Endothelial cell of umbilical vein (primary cell): ENCODE data around the gene ZKSCAN4. TPM values are rescaled to one million over a fixed set of nuclear protein-coding genes. Genes with fewer than 3 reads are reported as not detected.

Experiments used
- Bru-seq: library from RNA; stranded (reverse); fragments of 400-500 nt; gene quantifications from one replicate; lab custom pipeline; 2021; lab: Mats Ljungman, UMichigan
- BruChase-seq, 2 experiments: library from RNA; stranded (reverse); fragments of 400-500 nt; gene quantifications; one replicate each; lab custom pipeline; 2021; lab: Mats Ljungman, UMichigan
- BruUV-seq: library from RNA; stranded (reverse); fragments of 400-500 nt; replicated peaks from 2 replicates; lab custom pipeline; 2021; lab: Mats Ljungman, UMichigan
- CTCF ChIA-PET: fragments of 300-600, 350-600 bp; sonication (Branson Sonifier 250); formaldehyde crosslinking; loops from one replicate; lab custom pipeline; 2021; ENCODE audit warnings: antibody characterized with exemption, inconsistent platforms; lab: Charles Lee
- POLR2A ChIA-PET: fragments of 300-600, 350-600 bp; sonication (Branson Sonifier 250); formaldehyde crosslinking; loops from one replicate; lab custom pipeline; 2021; ENCODE audit warnings: antibody characterized with exemption, inconsistent platforms; lab: Charles Lee
- DNase-seq: peaks from one replicate; pipeline ENCODE4 v3.0.0-alpha.2; 2011; ENCODE audit warnings: low read depth, low spot score
- FAIRE-seq: peaks from 2 replicates; lab custom pipeline; 2011; peaks lifted over from hg19 to GRCh38; lab: Jason Lieb, UNC
- H2AFZ ChIP-seq: 2 replicates; pipeline ENCODE4 v1.6.0; 2012; ENCODE audit warnings: low read depth, low read length, control low read depth, inconsistent platforms
- H3K27ac ChIP-seq: 2 replicates; pipeline ENCODE4 v1.5.1; 2011; ENCODE audit warnings: low read depth, mild to moderate bottlenecking, control low read depth, low read length, moderate library complexity; ENCODE audit not compliant: insufficient read depth
- H3K27me3 ChIP-seq, 2 experiments: 2 replicates each; pipeline versions ENCODE4 v1.6.0 to v1.6.1; 2011; ENCODE audit warnings: low read length in 2 of 2, mixed read lengths in 1 of 2; ENCODE audit not compliant: control insufficient read depth in 2 of 2, insufficient read depth in 2 of 2
- H3K36me3 ChIP-seq, 2 experiments: 2 replicates in 1 of 2; 3 replicates in 1 of 2; pipeline ENCODE4 v1.5.1; 2011; ENCODE audit warnings: low read length in 2 of 2, mild to moderate bottlenecking in 1 of 2, moderate library complexity in 1 of 2; ENCODE audit not compliant: control insufficient read depth in 2 of 2, insufficient read depth in 2 of 2; ENCODE audit errors: extremely low read depth in 1 of 2
- H3K4me1 ChIP-seq: 3 replicates; pipeline ENCODE4 v1.5.1; 2011; ENCODE audit warnings: mild to moderate bottlenecking, low read length; ENCODE audit not compliant: control insufficient read depth, insufficient read depth; ENCODE audit errors: extremely low read depth
- H3K4me2 ChIP-seq: 2 replicates; pipeline ENCODE4 v1.6.1; 2011; ENCODE audit warnings: low read length, control low read depth, mixed read lengths; ENCODE audit not compliant: insufficient read depth
- H3K4me3 ChIP-seq, 3 experiments: fragments of 200-600 bp in 1 of 3; sonication (generic), shearing (Covaris generic) in 1 of 3; replicated peaks in 1 of 3; 2 replicates each; pipeline ENCODE4 v1.5.1; 2011 to 2016; ENCODE audit warnings: control low read depth in 3 of 3, low read length in 3 of 3, mild to moderate bottlenecking in 2 of 3, inconsistent platforms in 1 of 3, low read depth in 1 of 3, moderate library complexity in 1 of 3; ENCODE audit not compliant: insufficient read depth in 1 of 3
- H3K79me2 ChIP-seq: 2 replicates; pipeline ENCODE4 v1.6.0; 2012; ENCODE audit warnings: low read length, inconsistent platforms; ENCODE audit not compliant: control insufficient read depth, insufficient read depth
- H3K9ac ChIP-seq: replicated peaks from 2 replicates; pipeline ENCODE3; 2011; ENCODE audit warnings: low read length, control low read depth; ENCODE audit not compliant: insufficient read depth; ENCODE audit errors: extremely low read depth
- H3K9me1 ChIP-seq: replicated peaks from 3 replicates; pipeline ENCODE4 v1.6.0; 2011; ENCODE audit warnings: mild to moderate bottlenecking, low read length; ENCODE audit not compliant: control insufficient read depth, insufficient read depth; ENCODE audit errors: extremely low read depth
- H3K9me3 ChIP-seq: replicated peaks from 2 replicates; pipeline ENCODE4 v1.5.1; 2012; ENCODE audit warnings: low read length, inconsistent platforms; ENCODE audit not compliant: control insufficient read depth, insufficient read depth
- H4K20me1 ChIP-seq: replicated peaks from 2 replicates; pipeline ENCODE3; 2011; ENCODE audit warnings: mild to moderate bottlenecking, low read length; ENCODE audit not compliant: control insufficient read depth, insufficient read depth; ENCODE audit errors: extremely low read depth
- EZH2 ChIP-seq: IDR thresholded peaks from 2 replicates; pipeline ENCODE4 v1.6.1; 2012; ENCODE audit warnings: borderline replicate concordance, low read depth, mild to moderate bottlenecking, moderate library complexity, low read length, inconsistent platforms; ENCODE audit not compliant: severe bottlenecking
- FOS ChIP-seq: IDR thresholded peaks from 2 replicates; pipeline ENCODE4 v1.6.1; 2011; ENCODE audit warnings: mild to moderate bottlenecking, low read length, moderate library complexity, borderline replicate concordance; ENCODE audit not compliant: insufficient read depth
- JUN ChIP-seq: IDR thresholded peaks from 2 replicates; pipeline ENCODE4 v1.6.1; 2011; ENCODE audit warnings: borderline replicate concordance, low read depth; ENCODE audit not compliant: insufficient read length, insufficient read depth
- POLR2AphosphoS5 ChIP-seq: IDR thresholded peaks from 2 replicates; pipeline ENCODE4 v1.6.1; 2012; ENCODE audit warnings: low read depth, mild to moderate bottlenecking, control low read depth, low read length, moderate library complexity; ENCODE audit not compliant: insufficient read depth
- dilution Hi-C: fragments of 300-500 bp; cut with MboI; formaldehyde crosslinking; loops from one replicate; pipeline ENCODE4 v1.15.0; 2019; ENCODE audit warnings: low sequenced_read_pairs; ENCODE audit not compliant: extremely low pct_ligation_motif_present
- intact Hi-C: fragments of 100-400 bp; cut with micrococcal nuclease; formaldehyde crosslinking; loops from one replicate; pipeline ENCODE4 v1.10.0; 2022
- long read RNA-seq: library from polyadenylated mRNA; stranded (forward); transcript quantifications from one replicate; pipeline ENCODE4 v2.0.0, GENCODE V29; 2021
- polyA minus RNA-seq, 3 experiments: library from RNA; depleted of rRNA, polyadenylated mRNA; stranded (reverse); fragments of >200 nt; gene quantifications; 1 replicate in 1 of 3; 2 replicates in 2 of 3; pipeline ENCODE4 v1.2.3, GENCODE V29; 2011
- polyA plus RNA-seq, 4 experiments: library from polyadenylated mRNA; depleted of rRNA in 3 of 4; stranded (reverse) in 3 of 4; unstranded in 1 of 4; fragments of >200 nt; gene quantifications; 2 replicates each; pipeline versions ENCODE4 v1.2.1 to v1.2.3, GENCODE V29; 2011 to 2012; ENCODE audit warnings: missing spikeins in 1 of 4
- total RNA-seq: library from RNA; stranded (reverse); gene quantifications from 2 replicates; pipeline ENCODE4 v1.2.3, GENCODE V29; 2021

Gene ZKSCAN4
- total RNA-seq (3.6 and 4.1 TPM in 2 replicates), polyA plus RNA-seq (1.0 and 1.3 TPM in 2 replicates), polyA minus RNA-seq (1.8 and 2.1 TPM in 2 replicates), Bru-seq, nascent RNA (percentile 67 among the genes with signal in this experiment), BruChase-seq, experiment 1, labeled RNA remaining after a 6-hour chase (percentile 41 among the genes with signal in this experiment), BruChase-seq, experiment 2, labeled RNA remaining after a 2-hour chase (percentile 44 among the genes with signal in this experiment)
- polyA plus RNA-seq (2011; cell fraction: cytosol; rRNA removed): 1.8 and 2.0 TPM in 2 replicates
- 2.2 and 2.4 TPM in 2 replicates for polyA plus RNA-seq (2011; cell fraction: nucleus; rRNA removed)
- 2.3 and 3.3 TPM in 2 replicates for polyA plus RNA-seq (2012)
- polyA minus RNA-seq (2011; cell fraction: cytosol; rRNA and poly(A)+ RNA removed): 2.9 TPM
- polyA minus RNA-seq (2011; cell fraction: nucleus; rRNA and poly(A)+ RNA removed): 1.6 TPM in 2 replicates
- long read RNA-seq, partial matches to known transcripts: 0 of 14 reads
- long read RNA-seq, other reads (novel, unspliced or antisense): 14 of 14 reads

- intact Hi-C loops (loop anchor here (1.0 to 2.0 kb wide), 6 partner anchors 15 to 131 kb away; partner anchors contain the start of genes PGBD1, ZKSCAN8, ZSCAN26 and ZSCAN9), dilution Hi-C loops (no loop called here)
- peaks cover 12% of the 10 kb centered on the region for H3K4me1 ChIP-seq
- BruUV-seq: no TSS peak
- H3K27me3 ChIP-seq: no peaks in the 10 kb centered on the region
- no peaks in the 10 kb centered on the region for H4K20me1 ChIP-seq
- peak within 1 kb of the TSS; percentile 88 for H3K4me2 ChIP-seq
- DNase-seq (peak; percentile 83), FAIRE-seq (peak; percentile 74)
- peak within 1 kb of the TSS; percentile 62 for H3K9ac ChIP-seq
- H3K9me3 ChIP-seq: no peaks in the 10 kb centered on the region
- no peaks in the 10 kb centered on the region for H3K79me2 ChIP-seq
- peak within 1 kb of the TSS; percentile 82 for H2AFZ ChIP-seq
- H3K27ac ChIP-seq: no peak within 1 kb of the TSS
- peaks cover 0 to 3% of the 10 kb centered on the region in 2 experiments for H3K36me3 ChIP-seq
- ChIA-PET POLR2A (interaction anchor here (0.8 to 1.2 kb wide), 4 partner anchors 15 to 111 kb away, joined by 3 to 13 read pairs (median 5); partner anchors contain the start of genes PGBD1, ZKSCAN8 and ZSCAN26), CTCF (interaction anchor here (0.7 to 3.9 kb wide), 7 partner anchors 12 to 104 kb away, joined by 3 to 22 read pairs (median 7); partner anchors contain the start of genes PGBD1, ZSCAN26 and ZSCAN9)
- no peaks in the 10 kb centered on the region for H3K9me1 ChIP-seq
- TF ChIP-seq EZH2 (no peak), FOS (no peak), JUN (no peak), POLR2AphosphoS5 (no peak)
- peak within 1 kb of the TSS; percentile 85 to 89 (median 85) for H3K4me3 ChIP-seq
These were observed at the start of gene ZKSCAN4 for GRCh38 chr6:28252009-28252975. Gene ZKSCAN4 (minus strand): TSS chr6:28252269. CDS start chr6:28251980, 289 bp downstream.
